Smooth muscle cell (in vitro differentiated cells): ENCODE data around the gene SLC20A1. TPM values are rescaled to one million over a fixed set of nuclear protein-coding genes. Genes with fewer than 3 reads are reported as not detected.

Experiments
- DNase-seq: peaks from one replicate; lab custom pipeline; 2025; ENCODE audit not compliant: unreplicated experiment; lab: John Stamatoyannopoulos, UW
- H2AFZ ChIP-seq: fragments of 200-600 bp; sonication (generic); 2 replicates; pipeline ENCODE4 v1.6.0; 2016; ENCODE audit warnings: antibody characterized with exemption, low read depth, mild to moderate bottlenecking
- H3F3A ChIP-seq: fragments of 200-600 bp; sonication (generic); 2 replicates; pipeline ENCODE4 v1.6.0; 2017; ENCODE audit warnings: antibody characterized with exemption, low read depth
- H3K27ac ChIP-seq: fragments of 200-600 bp; sonication (generic); 2 replicates; pipeline ENCODE4 v1.5.1; 2016; ENCODE audit warnings: low read depth, mild to moderate bottlenecking
- H3K27me3 ChIP-seq: fragments of 200-600 bp; sonication (generic); 2 replicates; pipeline ENCODE4 v1.6.1; 2016; ENCODE audit warnings: low read depth, mild to moderate bottlenecking
- H3K36me3 ChIP-seq: fragments of 200-600 bp; sonication (generic); 2 replicates; pipeline ENCODE4 v1.5.1; 2016; ENCODE audit warnings: low read depth
- H3K4me1 ChIP-seq: fragments of 200-600 bp; sonication (generic); 2 replicates; pipeline ENCODE4 v1.5.1; 2016; ENCODE audit warnings: low read depth
- H3K4me2 ChIP-seq: fragments of 200-600 bp; sonication (generic); 2 replicates; pipeline ENCODE4 v1.6.0; 2016; ENCODE audit warnings: mild to moderate bottlenecking
- H3K4me3 ChIP-seq: fragments of 200-600 bp; sonication (generic); 2 replicates; pipeline ENCODE4 v1.5.1; 2016; ENCODE audit warnings: mild to moderate bottlenecking
- H3K79me2 ChIP-seq: fragments of 200-600 bp; sonication (generic); 2 replicates; pipeline ENCODE4 v1.6.0; 2016; ENCODE audit warnings: low read depth, mild to moderate bottlenecking
- H3K9ac ChIP-seq: fragments of 200-600 bp; sonication (generic); 2 replicates; pipeline ENCODE4 v1.6.0; 2016; ENCODE audit warnings: low read depth
- H3K9me3 ChIP-seq: fragments of 200-600 bp; sonication (generic); replicated peaks from 2 replicates; pipeline ENCODE4 v1.5.1; 2016; ENCODE audit warnings: low read depth
- H4K20me1 ChIP-seq: fragments of 200-600 bp; sonication (generic); 2 replicates; pipeline ENCODE4 v1.6.0; 2016; ENCODE audit warnings: low read depth
- CTCF ChIP-seq: fragments of 200-600 bp; sonication (generic); IDR thresholded peaks from 2 replicates; pipeline ENCODE4 v1.5.1; 2017; ENCODE audit warnings: borderline replicate concordance, mild to moderate bottlenecking, antibody characterized with exemption; ENCODE audit not compliant: insufficient read depth, poor library complexity, severe bottlenecking
- WGBS: methylation state at CpG from one replicate; pipeline ENCODE4 v1.1.7; 2016; ENCODE audit warnings: low lambda C conversion rate; 5-methylcytosine and 5-hydroxymethylcytosine counted together
- polyA plus RNA-seq: library from polyadenylated mRNA; unstranded; fragments of >200 nt; fragmentation: Nextera tagmentation; extraction: Ambion mirVana; gene quantifications from 2 replicates; pipeline ENCODE4 v1.2.1, GENCODE V29; 2016
- total RNA-seq: library from RNA; depleted of rRNA; stranded (reverse); fragments of >200 nt; gene quantifications from 2 replicates; pipeline ENCODE4 v1.2.3, GENCODE V29; 2014

The SLC20A1 gene
- total and polyA plus RNA-seq, 2 experiments from 2014 or later = 93.4 to 106 TPM

GRCh38 chr2:112699984-112700667 lies 54.4 kb downstream of the SLC20A1 start:
- Histone ChIP-seq H3K4me1 (no peaks in the 10 kb centered on the region), H3K9ac (no peak overlapping the region), H4K20me1 (no peaks in the 10 kb centered on the region), H3K4me3 (no peak overlapping the region), H3K9me3 (no peaks in the 10 kb centered on the region), H3K79me2 (no peaks in the 10 kb centered on the region), H3F3A (no peaks in the 10 kb centered on the region), H3K27me3 (no peaks in the 10 kb centered on the region), H3K27ac (no peak overlapping the region), H2AFZ (no peak overlapping the region), H3K36me3 (no peaks in the 10 kb centered on the region), H3K4me2 (no peak overlapping the region)
- no peak for DNase-seq
- no peak for TF ChIP-seq CTCF
- 78% methylated on average over 3 of the region's 3 CpGs for WGBS

- no peaks in the 10 kb centered on the region for H4K20me1 ChIP-seq
- no peaks in the 10 kb centered on the region for H3K36me3 ChIP-seq
- H3K79me2 ChIP-seq = no peaks in the 10 kb centered on the region
- no peak for DNase-seq
- H3K27me3 ChIP-seq = no peaks in the 10 kb centered on the region
- H3K9ac ChIP-seq = no peak overlapping the region
- TF ChIP-seq CTCF = no peak
- H3K27ac ChIP-seq = no peak overlapping the region
- no peaks in the 10 kb centered on the region for H3F3A ChIP-seq
- H2AFZ ChIP-seq = no peak overlapping the region
- no peak overlapping the region for H3K4me2 ChIP-seq
- no peak overlapping the region for H3K4me3 ChIP-seq
- no peaks in the 10 kb centered on the region for H3K4me1 ChIP-seq
- no peaks in the 10 kb centered on the region for H3K9me3 ChIP-seq
- 92% methylated on average over 8 of the region's 8 CpGs for WGBS
These were observed 55.3 kb downstream of the SLC20A1 start for GRCh38 chr2:112701052-112701451.

GRCh38 chr2:112703684-112704083 lies 57.9 kb downstream of the SLC20A1 start:
- no peak overlapping the region for H3K9ac ChIP-seq
- no peak overlapping the region for H3K4me3 ChIP-seq
- no peaks in the 10 kb centered on the region for H3K36me3 ChIP-seq
- no peak for DNase-seq
- no peaks in the 10 kb centered on the region for H3F3A ChIP-seq
- H3K4me2 ChIP-seq = no peak overlapping the region
- no peak for TF ChIP-seq CTCF
- WGBS = 71% methylated on average over 2 of the region's 2 CpGs
- no peaks in the 10 kb centered on the region for H4K20me1 ChIP-seq
- H3K4me1 ChIP-seq = no peaks in the 10 kb centered on the region
- no peaks in the 10 kb centered on the region for H3K79me2 ChIP-seq
- no peak overlapping the region for H2AFZ ChIP-seq
- no peak overlapping the region for H3K27ac ChIP-seq
- no peaks in the 10 kb centered on the region for H3K9me3 ChIP-seq
- H3K27me3 ChIP-seq = no peaks in the 10 kb centered on the region

- Histone ChIP-seq H3K9me3 (no peaks in the 10 kb centered on the region), H3K9ac (no peak overlapping the region), H3F3A (no peaks in the 10 kb centered on the region), H4K20me1 (no peaks in the 10 kb centered on the region), H3K4me1 (no peaks in the 10 kb centered on the region), H3K36me3 (no peaks in the 10 kb centered on the region), H3K4me3 (no peak overlapping the region), H3K79me2 (no peaks in the 10 kb centered on the region), H2AFZ (no peak overlapping the region), H3K27me3 (no peaks in the 10 kb centered on the region), H3K27ac (no peak overlapping the region), H3K4me2 (no peak overlapping the region)
- no peak for DNase-seq
- WGBS = 91% methylated on average over 4 of the region's 4 CpGs
- no peak for TF ChIP-seq CTCF
These were observed 59.8 kb downstream of the SLC20A1 start for GRCh38 chr2:112705575-112705974.
